Measurements from ENCODE around the gene CEP97.

The CEP97 gene

DNA sequence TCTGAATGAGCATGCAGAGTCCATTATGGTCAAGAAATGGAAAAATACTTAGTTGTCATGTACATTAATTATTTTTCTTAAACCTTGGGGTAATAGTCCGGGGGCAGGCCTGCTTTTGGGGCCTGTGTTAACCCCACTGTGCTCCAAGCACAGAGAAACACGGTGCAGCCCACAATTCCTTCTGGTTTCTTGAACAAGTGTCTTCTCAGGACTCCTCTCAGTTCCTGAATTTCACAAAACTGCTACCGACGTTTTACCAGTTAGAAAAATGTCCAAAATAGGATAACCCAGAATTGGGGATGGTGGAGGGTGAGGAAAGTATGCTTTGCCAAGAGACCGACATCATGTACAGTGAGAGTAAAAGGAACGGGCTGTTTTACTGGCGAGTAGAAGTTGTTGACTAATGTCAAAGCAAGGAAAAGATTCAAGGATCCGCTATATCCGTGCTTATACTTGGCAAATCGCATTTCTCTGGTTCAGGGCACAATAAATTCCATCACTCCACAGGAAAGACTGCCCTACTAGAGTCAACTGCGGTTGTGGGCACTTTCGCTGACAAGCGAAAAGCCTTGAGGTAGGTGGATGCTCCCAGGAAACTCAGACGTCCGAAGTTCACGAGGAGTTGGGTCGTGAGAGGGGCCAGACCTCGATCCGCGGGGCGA is 54.1 kb downstream of the CEP97 start:
- no peak for DNase-seq

- peak; percentile 93 for DNase-seq
Observed at GRCh38 chr3:101779047-101779821, 54.8 kb downstream of the CEP97 start, which contains the start of gene NXPE3. Gene NXPE3, plus strand, starts transcription at chr3:101779211. Its CDS starts 6,386 bp downstream, at chr3:101785597.

- no peak for DNase-seq
Observed at GRCh38 chr3:101779822-101780381, 55.5 kb downstream of the CEP97 start.

GRCh38 chr3:101780661-101781060 is 56.2 kb downstream of the CEP97 start:
- DNase-seq: no peak

DNA sequence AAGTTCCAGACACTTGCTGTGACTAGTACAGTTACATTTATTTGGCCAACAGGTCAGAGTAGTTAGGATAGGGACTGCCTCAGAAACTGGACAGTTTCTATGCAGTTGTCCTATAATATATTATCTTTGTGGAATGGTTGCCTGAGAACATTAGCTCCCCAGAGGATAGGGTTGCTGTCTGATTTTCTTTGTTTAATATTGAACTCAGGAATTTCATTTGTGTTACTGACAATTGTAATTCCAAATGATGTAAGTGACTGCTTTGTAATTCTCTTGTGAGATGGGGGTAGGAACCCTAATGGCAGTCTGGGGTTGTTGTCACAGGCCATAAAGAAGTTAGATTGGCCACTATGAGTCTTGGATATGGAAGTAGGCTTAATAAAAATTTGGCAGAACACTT is 56.8 kb downstream of the CEP97 start:
- no peak for DNase-seq

DNA sequence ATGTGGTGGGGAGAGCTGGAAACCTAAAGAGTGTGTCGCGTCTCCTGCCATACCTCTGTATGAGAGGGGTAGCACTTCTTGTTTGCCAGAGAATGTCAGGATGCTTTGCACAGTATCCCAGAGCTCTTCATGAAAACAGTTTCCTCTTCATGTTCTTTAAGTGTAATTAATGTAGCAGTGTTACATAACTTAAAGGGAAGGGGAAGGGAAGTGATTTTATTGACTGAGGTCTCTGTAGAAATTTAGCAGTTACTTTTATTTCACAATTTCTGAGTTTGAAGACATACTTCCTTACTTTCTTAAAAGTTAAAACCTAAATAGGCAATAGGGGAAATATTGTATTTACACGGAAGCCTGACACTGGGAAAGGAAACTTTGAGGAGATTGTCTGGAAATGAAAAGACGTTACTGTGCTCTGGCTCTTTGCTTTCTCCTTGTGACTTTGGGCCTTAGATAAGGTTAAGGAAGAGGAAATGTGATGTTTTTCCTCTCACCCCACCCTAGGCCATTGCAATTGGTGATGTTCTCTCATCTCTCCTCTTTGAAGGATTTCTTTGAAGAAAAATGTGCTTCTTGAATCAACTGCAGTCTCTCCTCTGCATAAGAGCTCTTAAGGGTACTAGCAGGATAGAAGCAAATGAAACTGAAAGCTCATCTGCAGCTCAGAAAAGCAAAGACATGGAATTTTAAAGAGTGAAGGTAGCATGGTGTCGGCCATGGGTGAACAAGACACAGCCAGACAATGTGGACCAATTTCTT is 60.6 kb downstream of the CEP97 start:
- DNase-seq: no peak

DNA sequence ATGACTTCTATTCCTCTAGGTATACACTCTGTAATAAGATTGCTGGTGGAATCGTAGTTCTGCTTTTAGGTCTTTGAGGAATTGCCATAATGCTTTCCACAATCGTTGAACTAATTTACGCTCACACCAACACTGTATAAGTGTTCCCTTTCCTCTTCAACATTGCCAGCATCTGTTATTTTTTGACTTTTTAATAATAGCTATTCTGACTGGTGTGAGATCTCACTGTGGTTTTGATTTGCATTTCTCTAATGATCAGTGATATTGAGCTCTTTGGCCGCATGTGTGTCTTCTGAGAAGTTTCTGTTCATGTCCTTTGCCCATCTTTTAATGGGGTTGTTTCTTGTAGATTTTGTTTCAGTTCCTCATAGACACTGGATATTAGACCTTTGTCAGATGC is 67.4 kb downstream of the CEP97 start:
- DNase-seq: no peak

- DNase-seq: no peak
Observed at GRCh38 chr3:101796077-101796680, 71.8 kb downstream of the CEP97 start.

- no peak for DNase-seq
Observed at GRCh38 chr3:101801174-101801573, 76.8 kb downstream of the CEP97 start.

GRCh38 chr3:101802179-101802578 is 77.8 kb downstream of the CEP97 start:
- no peak for DNase-seq

DNA sequence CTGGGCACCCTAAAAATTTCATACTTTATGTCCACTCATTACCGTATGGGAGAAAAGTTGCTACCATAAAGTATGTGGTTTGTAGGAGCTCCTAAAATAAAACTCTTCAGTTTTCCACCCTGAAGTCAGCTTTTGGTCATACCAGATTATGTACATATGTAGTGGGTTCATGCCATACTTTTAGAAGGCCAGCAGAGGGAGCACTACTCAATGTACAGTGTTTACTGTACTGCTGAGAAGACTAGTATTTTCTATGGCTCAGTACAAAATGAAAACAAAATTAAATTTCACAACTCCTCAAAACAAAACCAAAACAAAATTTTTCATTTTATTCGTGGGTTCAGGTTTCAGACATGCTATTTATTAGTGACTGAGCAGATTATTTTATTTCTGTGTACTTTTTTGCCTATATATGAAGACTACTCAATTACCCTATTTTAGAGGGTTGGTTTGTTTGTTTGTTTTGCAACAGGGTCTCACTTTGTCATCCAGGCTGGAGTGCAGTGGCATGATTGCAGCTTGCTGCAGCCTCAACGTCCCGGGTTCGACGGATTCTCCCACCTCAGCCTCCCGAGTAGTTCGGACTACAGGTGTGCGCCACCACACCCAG is 78.9 kb downstream of the CEP97 start:
- DNase-seq: peak; percentile 53

DNA sequence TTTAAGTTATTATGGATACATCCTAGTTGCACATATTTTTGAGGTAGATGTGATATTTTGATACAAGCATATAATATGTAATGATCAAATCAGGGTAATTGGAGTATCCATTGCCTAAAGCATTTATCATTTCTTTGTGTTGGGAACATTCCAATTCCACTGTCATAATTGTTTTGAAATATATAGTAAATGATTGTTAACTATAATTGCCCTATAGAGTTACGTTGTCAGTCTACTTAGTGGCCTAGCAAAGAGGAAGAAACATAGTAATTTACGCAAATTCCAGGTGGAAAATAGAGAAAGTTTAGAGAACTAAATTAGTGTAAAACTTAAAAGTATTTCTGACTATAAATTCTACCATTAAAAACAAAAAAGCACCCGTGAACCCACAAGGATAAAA is 79.5 kb downstream of the CEP97 start:
- no peak for DNase-seq

- no peak for DNase-seq
Observed at GRCh38 chr3:101806491-101806890, 82.1 kb downstream of the CEP97 start.

GRCh38 chr3:101807888-101808287 is 83.5 kb downstream of the CEP97 start:
- DNase-seq: no peak

DNA sequence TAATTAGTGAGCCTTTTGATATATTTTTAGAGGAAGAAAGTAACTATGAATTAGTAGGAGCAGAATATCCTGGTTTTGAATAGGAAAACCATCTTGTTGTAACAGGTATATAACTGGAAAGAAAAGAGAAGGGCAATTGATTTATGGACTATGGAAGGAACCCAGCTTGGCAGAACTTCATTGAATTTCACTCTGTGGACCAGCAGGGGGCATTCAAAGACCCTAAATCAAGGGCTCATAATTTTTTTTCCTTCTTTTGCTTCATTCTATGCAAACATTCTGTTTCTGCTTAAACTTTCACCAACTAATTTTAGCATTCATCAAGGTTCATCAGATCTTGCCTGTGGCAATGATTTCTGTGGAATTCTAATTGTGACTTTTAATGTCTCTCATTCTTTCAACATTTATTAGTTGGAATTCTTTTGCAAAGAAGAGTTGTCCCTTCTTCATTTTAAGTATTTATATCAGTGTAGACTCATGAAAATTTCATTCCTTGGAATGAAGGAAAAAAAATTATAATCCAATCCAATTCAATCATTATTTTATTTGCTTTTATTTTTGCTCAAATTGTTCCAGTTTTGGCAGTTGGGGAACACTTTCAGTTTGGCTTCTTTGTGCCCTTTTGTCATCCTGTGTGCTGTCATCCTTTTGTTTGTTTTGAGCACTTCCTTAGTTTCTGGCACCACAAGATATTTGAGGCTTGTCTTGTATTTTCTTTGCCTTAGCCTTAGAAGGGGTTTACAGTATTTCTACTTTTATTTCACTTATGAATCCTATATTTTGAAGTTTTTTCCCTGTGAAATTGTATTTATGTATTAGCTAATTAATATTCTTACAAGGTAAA is 85.0 kb downstream of the CEP97 start:
- peak; percentile 38 for DNase-seq

DNA sequence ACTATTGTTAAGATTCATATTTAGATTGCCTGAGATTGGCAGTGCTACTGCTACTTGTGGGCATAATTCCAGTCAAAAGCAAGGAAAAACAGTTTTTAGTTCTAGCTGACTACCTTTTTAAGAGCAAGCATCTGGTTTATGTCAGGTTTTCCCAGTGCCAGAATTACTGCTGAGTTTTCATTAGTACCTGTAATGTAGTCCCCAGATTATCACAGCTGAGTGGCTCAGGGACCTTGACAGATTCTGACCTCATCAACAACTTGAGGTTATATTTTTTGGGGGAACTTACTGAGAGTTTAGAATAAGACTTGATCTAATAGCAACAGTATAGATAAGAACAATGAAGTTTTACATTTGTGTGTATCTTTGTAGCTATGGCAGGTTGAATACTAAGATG is 85.6 kb downstream of the CEP97 start:
- no peak for DNase-seq

DNA sequence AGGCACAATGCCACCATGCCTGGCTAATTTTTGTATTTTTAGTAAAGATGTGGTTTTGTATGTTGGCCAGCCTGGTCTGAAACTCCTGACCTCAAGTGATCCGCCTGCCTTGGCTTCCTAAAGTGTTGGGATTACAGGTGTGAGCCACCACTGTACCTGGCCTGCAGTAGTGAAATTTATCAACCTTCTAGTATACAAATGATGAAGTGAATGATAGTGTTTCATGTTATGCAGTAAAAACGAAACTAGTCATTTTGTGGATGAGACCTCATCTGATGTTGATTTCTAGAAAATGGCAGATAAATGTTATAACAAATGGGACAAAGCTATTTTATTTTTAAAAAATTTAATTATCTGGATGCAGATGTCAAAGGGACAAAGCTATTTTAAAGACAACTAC is 87.5 kb downstream of the CEP97 start:
- no peak for DNase-seq

DNA sequence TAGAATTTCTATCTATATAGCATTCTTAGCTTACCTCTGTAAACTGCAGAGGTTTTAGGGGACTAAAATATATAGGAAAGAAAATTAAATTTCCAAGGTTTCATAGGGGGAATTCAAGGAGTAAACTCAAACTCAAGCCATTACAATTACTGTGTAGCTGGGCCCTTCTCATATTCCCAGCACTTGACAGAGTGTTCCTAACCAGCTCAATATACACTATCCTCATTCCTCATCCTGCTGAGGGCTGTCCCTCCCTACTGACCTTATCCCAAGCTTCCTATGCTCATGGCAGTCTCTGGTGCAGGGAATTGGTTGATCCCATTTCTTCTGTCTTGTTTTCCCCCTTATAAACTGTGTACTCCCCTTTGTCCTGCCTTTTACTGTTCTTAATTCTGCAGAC is 88.5 kb downstream of the CEP97 start:
- no peak for DNase-seq

DNA sequence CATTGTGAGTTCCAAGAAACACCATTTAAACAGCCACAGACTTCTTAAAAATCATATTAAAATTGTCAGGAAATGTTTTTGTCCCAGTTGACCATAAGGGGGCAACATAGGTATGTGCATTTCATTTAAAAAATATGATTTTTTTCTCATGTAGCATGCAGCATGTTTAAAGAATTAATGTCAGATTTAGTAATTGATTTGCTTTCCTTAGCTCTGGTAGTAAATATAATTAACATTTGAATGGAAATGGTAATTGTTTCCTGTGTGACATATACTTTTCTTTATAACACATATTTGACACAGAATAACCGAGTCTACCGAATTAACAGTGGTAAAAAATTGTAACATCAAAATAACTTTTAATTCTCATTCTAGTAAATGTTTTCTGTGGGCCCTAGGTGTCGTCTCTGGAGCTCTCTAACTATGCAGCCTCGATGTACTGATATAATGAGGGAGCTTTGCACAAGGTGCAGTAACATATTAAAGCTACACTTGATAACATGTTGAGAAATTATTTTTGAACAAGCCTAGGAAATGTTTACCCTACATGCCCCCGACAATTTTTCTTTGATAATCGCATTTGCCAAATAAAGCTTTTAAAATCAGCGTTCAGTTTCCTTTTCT is 89.5 kb downstream of the CEP97 start:
- DNase-seq: no peak

DNA sequence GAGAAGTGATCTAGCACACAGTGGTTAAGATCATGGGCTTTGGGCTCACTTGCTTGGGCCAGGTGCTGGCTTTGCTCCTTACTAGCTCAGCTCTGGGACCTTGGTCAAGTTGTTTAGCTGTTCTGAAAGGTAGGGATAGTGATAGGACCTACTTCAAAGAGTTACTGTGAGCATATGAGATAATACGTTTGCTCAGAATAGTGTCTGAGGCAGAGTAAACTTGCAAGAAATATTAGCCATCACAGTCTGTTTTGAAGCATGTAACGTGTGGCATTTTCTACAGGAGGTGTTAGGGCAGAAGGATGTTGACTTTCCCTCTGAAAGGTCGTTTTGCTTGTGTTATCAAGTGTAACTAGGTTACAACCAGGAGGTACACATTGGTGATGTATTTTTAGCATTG is 90.4 kb downstream of the CEP97 start:
- no peak for DNase-seq

Data from activated gamma-delta T cell treated with Interleukin-2 at 50 U/mL for 16 hours (primary cell).